Caco-2 (cell line): ENCODE measurements around the gene PRICKLE4. TPM values are rescaled to one million over a fixed set of nuclear protein-coding genes. Genes with fewer than 3 reads are reported as not detected.

Experiments
- BruUV-seq: library from RNA; stranded (reverse); fragments of 400-500 nt; replicated peaks from 2 replicates; lab custom pipeline; 2021; lab: Mats Ljungman, UMichigan
- CTCF ChIA-PET: fragments of 300-600 bp; sonication (Branson Sonifier 250); formaldehyde crosslinking; loops from one replicate; lab custom pipeline; 2022; ENCODE audit warnings: antibody characterized with exemption; lab: Charles Lee
- POLR2A ChIA-PET: fragments of 300-600 bp; sonication (Branson Sonifier 250); formaldehyde crosslinking; loops from one replicate; lab custom pipeline; 2022; ENCODE audit warnings: antibody characterized with exemption; lab: Charles Lee
- DNase-seq, 2 experiments: peaks; one replicate each; pipeline versions ENCODE4 v3.0.0 to v3.0.0-alpha.2; 2020 to 2022
- H3K27me3 ChIP-seq: replicated peaks from 2 replicates; pipeline ENCODE4 v1.6.0; 2011; ENCODE audit warnings: low read length; ENCODE audit not compliant: control insufficient read depth, insufficient read depth
- H3K36me3 ChIP-seq: 2 replicates; pipeline ENCODE4 v1.5.1; 2011; ENCODE audit warnings: low read length; ENCODE audit not compliant: control insufficient read depth, insufficient read depth
- H3K4me1 ChIP-seq: fragments of 250-450 bp; sonication (Bioruptor Pico); 2 replicates; pipeline ENCODE4 v1.5.1; 2020; ENCODE audit warnings: mild to moderate bottlenecking
- H3K4me3 ChIP-seq: 2 replicates; pipeline ENCODE4 v1.5.1; 2011; ENCODE audit warnings: low read depth, mild to moderate bottlenecking, control low read depth, low read length
- H3K9me3 ChIP-seq: fragments of 250-450 bp; sonication (Bioruptor Pico); 2 replicates; pipeline ENCODE4 v1.5.1; 2020; ENCODE audit warnings: mild to moderate bottlenecking, moderate library complexity
- H3K27ac Mint-ChIP-seq: one replicate; pipeline ENCODE4 v1.8.0; 2022; ENCODE audit warnings: mixed read lengths; ENCODE audit not compliant: unreplicated experiment
- H3K27me3 Mint-ChIP-seq: one replicate; pipeline ENCODE4 v1.8.0; 2022; ENCODE audit warnings: mixed read lengths; ENCODE audit not compliant: insufficient read depth, unreplicated experiment
- H3K36me3 Mint-ChIP-seq: one replicate; pipeline ENCODE4 v1.8.0; 2022; ENCODE audit warnings: mild to moderate bottlenecking, mixed read lengths; ENCODE audit not compliant: insufficient read depth, unreplicated experiment
- H3K4me1 Mint-ChIP-seq: one replicate; pipeline ENCODE4 v1.8.0; 2022; ENCODE audit warnings: low read depth, mixed read lengths; ENCODE audit not compliant: unreplicated experiment
- H3K4me3 Mint-ChIP-seq: one replicate; pipeline ENCODE4 v1.8.0; 2022; ENCODE audit warnings: mild to moderate bottlenecking, moderate library complexity, mixed read lengths; ENCODE audit not compliant: unreplicated experiment
- H3K9me3 Mint-ChIP-seq: one replicate; pipeline ENCODE4 v1.8.0; 2022; ENCODE audit warnings: mixed read lengths; ENCODE audit not compliant: unreplicated experiment
- intact Hi-C: fragments of 100-400 bp; cut with micrococcal nuclease; formaldehyde crosslinking; loops from one replicate; pipeline ENCODE4 v1.10.0; 2022; ENCODE audit not compliant: unreplicated experiment
- total RNA-seq: library from RNA; stranded (reverse); gene quantifications from 2 replicates; pipeline ENCODE4 v1.2.3, GENCODE V29; 2022
- TF ChIP-seq, protein P1 (sequence below), 2 experiments: fragments of 200-600 bp in 1 of 2; IDR thresholded peaks; 1 replicate in 1 of 2; 2 replicates in 1 of 2; pipeline versions ENCODE4 v1.5.1 to v1.8.0; 2011 to 2022; ENCODE audit warnings: antibody characterized with exemption in 1 of 2, control low read depth in 1 of 2, inconsistent platforms in 1 of 2, low read depth in 1 of 2, low read length in 1 of 2, mild to moderate bottlenecking in 1 of 2, moderate library complexity in 1 of 2; ENCODE audit not compliant: insufficient read depth in 1 of 2, severe bottlenecking in 1 of 2, unreplicated experiment in 1 of 2

PRICKLE4 gene
- total RNA-seq, 1 experiment from 2014 or later: 2.8 TPM

DNA sequence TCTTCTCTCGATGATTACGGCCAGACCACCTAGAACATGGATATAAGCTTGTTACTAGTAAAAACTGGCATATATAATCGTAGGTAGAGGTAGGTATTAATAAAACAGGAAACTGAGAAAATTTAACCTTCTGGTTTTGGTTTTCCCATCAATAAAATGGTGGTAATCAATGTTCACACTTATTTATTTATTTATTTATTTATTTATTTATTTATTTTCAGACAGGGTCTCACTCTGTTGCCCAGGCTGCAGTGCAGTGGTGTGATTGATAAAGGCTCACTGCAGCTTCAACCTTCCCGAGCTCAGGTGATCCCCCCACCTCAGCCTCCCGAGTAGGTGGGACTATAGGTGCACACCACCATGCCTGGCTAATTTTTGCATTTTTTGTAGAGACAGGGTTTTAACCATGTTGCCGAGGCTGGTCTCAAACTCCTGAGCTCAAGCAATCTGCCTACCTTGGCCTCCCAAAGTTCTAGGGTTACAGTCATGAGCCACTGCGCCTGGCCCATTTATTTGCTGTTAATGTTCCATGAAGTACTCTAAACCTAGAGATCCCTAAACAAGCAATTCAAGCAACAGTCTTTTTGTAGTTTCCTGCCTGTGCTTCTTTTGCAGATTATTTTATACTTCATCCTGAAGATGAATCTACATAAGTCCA is 18.4 kb downstream of the PRICKLE4 start:
- CTCF ChIA-PET: interaction anchor here (0.6 to 1.3 kb wide), 2 partner anchors 13 to 472 kb away, joined by 4 read pairs; no protein-coding TSS in a partner anchor
- no peaks in the 10 kb centered on the region for H3K9me3 Mint-ChIP-seq
- H3K27me3 Mint-ChIP-seq: no peaks in the 10 kb centered on the region
- peaks cover 14% of the 10 kb centered on the region for H3K36me3 Mint-ChIP-seq
- H3K4me1 ChIP-seq: no peaks in the 10 kb centered on the region
- H3K27me3 ChIP-seq: no peaks in the 10 kb centered on the region
- DNase-seq: no peak
- intact Hi-C loops: no loop called here
- no peaks in the 10 kb centered on the region for H3K9me3 ChIP-seq
- no peaks in the 10 kb centered on the region; the same call in none of the 2 replicates for H3K36me3 ChIP-seq
- no peak overlapping the region for H3K4me3 ChIP-seq
- no peak overlapping the region for H3K27ac Mint-ChIP-seq
- TF ChIP-seq, protein P1, sequence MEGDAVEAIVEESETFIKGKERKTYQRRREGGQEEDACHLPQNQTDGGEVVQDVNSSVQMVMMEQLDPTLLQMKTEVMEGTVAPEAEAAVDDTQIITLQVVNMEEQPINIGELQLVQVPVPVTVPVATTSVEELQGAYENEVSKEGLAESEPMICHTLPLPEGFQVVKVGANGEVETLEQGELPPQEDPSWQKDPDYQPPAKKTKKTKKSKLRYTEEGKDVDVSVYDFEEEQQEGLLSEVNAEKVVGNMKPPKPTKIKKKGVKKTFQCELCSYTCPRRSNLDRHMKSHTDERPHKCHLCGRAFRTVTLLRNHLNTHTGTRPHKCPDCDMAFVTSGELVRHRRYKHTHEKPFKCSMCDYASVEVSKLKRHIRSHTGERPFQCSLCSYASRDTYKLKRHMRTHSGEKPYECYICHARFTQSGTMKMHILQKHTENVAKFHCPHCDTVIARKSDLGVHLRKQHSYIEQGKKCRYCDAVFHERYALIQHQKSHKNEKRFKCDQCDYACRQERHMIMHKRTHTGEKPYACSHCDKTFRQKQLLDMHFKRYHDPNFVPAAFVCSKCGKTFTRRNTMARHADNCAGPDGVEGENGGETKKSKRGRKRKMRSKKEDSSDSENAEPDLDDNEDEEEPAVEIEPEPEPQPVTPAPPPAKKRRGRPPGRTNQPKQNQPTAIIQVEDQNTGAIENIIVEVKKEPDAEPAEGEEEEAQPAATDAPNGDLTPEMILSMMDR (IDR thresholded peaks at IDR 0.05; ENCODE audit: insufficient read depth in 1 of 2, low read depth in 1 of 2, low read length in 1 of 2, severe bottlenecking in 1 of 2, unreplicated experiment in 1 of 2): no peak
- BruUV-seq: no TSS peak
- no peaks in the 10 kb centered on the region for H3K4me1 Mint-ChIP-seq
- H3K4me3 Mint-ChIP-seq: no peak overlapping the region
- POLR2A ChIA-PET: no interaction called here

GRCh38 chr6:41799559-41799911 is 19.0 kb downstream of the PRICKLE4 start:
- H3K4me3 Mint-ChIP-seq: no peak overlapping the region
- no peaks in the 10 kb centered on the region for H3K4me1 Mint-ChIP-seq
- peaks cover 14% of the 10 kb centered on the region for H3K36me3 Mint-ChIP-seq
- no peaks in the 10 kb centered on the region for H3K9me3 Mint-ChIP-seq
- intact Hi-C loops: no loop called here
- no peak for DNase-seq
- Histone ChIP-seq H3K4me1 (no peaks in the 10 kb centered on the region), H3K27me3 (no peaks in the 10 kb centered on the region), H3K36me3 (no peaks in the 10 kb centered on the region; the same call in none of the 2 replicates), H3K4me3 (no peak overlapping the region), H3K9me3 (no peaks in the 10 kb centered on the region)
- no TSS peak for BruUV-seq
- ChIA-PET POLR2A (no interaction called here), CTCF (interaction anchor here (0.6 to 1.3 kb wide), 2 partner anchors 13 to 472 kb away, joined by 4 read pairs; no protein-coding TSS in a partner anchor)
- no peaks in the 10 kb centered on the region for H3K27me3 Mint-ChIP-seq
- H3K27ac Mint-ChIP-seq: no peak overlapping the region
- TF ChIP-seq, protein P1 (IDR thresholded peaks at IDR 0.05; ENCODE audit: insufficient read depth in 1 of 2, low read depth in 1 of 2, low read length in 1 of 2, severe bottlenecking in 1 of 2, unreplicated experiment in 1 of 2): no peak

DNA sequence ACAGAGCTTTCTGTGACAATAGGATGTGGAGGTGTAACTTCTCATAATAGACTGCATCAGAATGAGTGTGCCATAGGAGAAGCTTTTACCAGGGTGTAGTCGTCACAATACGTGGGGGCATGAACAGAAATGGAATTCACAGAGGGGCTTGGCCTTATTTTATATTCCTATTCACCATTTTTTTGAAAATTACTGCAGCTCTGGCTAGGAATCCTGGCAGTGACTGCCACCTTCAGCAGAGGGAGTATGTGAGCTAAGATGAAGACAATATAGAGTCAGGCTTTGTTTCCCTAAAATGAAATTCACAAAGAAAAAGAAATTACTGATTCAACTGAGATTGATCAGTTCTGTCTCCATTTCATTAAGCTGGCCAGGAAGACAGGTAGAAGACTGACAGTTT is 20.8 kb downstream of the PRICKLE4 start:
- Histone ChIP-seq H3K4me3 (no peak overlapping the region), H3K27me3 (no peaks in the 10 kb centered on the region), H3K4me1 (no peaks in the 10 kb centered on the region), H3K36me3 (no peaks in the 10 kb centered on the region; the same call in none of the 2 replicates), H3K9me3 (no peaks in the 10 kb centered on the region)
- no TSS peak for BruUV-seq
- CTCF ChIA-PET: interaction anchor here (0.9 to 1.2 kb wide), 5 partner anchors 68 to 244 kb away, joined by 3 to 7 read pairs (median 4); partner anchors contain the start of genes BYSL, CCND3 and MED20
- DNase-seq: peak in 1 of 2 experiments; percentile 31
- POLR2A ChIA-PET: no interaction called here
- Mint-ChIP-seq H3K4me1 (no peaks in the 10 kb centered on the region), H3K4me3 (no peak overlapping the region), H3K9me3 (no peaks in the 10 kb centered on the region), H3K27me3 (no peaks in the 10 kb centered on the region), H3K36me3 (peaks cover 15% of the 10 kb centered on the region), H3K27ac (no peak overlapping the region)
- TF ChIP-seq, protein P1 (IDR thresholded peaks at IDR 0.05; ENCODE audit: insufficient read depth in 1 of 2, low read depth in 1 of 2, low read length in 1 of 2, severe bottlenecking in 1 of 2, unreplicated experiment in 1 of 2): peak; percentile 37 to 52
- intact Hi-C loops: loop anchor here (1.0 to 5.0 kb wide), 2 partner anchors 136 to 243 kb away; no protein-coding TSS in a partner anchor
